HG03378 (cell line): ENCODE results near the gene PRCD.

Experiments
- ATAC-seq: cut with Tn5 transposase; IDR thresholded peaks from one replicate; pipeline ENCODE4 v1.9.1; 2021; ENCODE audit warnings: mild to moderate bottlenecking, moderate library complexity; ENCODE audit not compliant: unreplicated experiment

The PRCD gene

DNA sequence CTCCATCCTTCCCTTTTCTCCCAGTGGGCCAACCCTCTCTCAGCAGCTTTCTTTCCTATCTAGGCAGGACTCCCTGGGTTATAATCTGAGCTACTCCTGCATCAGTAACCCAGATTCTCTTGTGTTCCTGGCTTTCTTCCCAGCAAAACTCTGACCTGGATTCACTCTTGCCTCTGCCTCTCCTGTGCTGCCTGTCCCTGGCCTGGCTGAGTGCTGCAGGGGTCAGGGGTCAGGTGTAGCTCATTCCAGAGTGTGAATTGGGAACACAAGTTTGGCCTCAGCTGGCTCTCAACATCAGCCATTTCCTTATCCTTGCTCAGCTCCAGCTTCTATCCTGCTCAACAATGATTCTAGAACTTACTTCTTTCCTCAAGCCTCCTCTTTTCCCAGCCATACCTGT is 48.3 kb downstream of the PRCD start:
- ATAC-seq = no peak

DNA sequence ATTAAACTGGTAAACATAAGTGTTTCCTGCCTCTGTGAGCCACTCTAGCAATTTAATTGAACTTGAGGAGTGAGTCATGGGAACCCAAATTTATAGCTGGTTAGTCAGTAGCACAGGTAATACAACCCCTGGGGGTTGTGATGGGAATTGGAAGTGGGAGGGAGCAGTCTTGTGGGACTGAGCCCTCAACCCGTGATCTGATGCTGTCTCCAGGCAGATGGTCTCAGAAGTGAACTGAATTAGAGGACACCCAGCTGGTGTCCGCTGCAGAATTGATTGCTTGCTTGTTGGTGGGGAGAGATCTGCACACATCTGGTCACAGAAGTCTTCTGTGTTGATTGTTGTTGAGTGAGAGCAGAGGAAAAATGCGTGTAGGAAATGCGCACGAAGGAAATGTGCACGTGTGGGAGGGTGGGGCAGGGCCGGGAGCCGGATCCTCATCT is 53.6 kb downstream of the PRCD start:
- ATAC-seq = no peak

DNA sequence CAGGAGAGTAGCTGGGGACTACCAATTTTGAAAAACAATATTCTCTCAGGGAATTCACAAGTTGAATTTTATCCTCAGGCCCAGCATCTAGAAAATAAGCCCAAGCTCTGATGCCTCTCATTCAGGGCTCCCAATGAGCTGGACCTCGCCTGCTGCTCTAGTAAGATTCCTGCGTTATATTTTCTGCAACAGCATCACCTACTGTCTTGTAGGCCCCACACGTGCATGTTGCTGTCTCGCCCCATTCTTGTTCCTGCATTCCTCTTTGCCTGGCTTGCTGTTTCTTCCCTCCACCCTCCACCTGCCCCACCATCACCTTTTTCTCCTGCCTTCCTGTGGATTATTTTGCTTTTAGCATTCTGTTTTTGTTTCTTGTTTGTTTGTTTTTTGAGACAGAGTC is 54.1 kb downstream of the PRCD start:
- no peak for ATAC-seq

DNA sequence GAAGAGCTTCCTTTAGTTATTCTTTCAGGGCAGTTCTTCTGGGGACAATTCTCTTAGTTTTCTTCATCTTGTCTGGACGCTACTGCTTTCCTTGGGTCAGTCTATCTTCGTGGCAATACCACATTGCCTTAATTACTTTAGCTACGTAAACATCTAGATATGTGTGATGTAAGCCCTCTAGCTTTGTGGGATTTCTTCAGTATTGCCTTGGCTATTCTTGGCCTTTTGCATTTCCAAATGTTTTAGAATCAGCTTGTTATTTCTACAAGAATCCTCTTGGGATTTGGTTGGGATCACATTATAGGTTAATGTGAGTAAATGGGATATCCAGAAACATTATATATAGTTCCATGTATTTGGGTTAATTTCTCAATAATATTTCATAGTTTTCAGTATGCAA is 54.8 kb downstream of the PRCD start:
- no peak for ATAC-seq
